Activated CD4-positive, alpha-beta T cell treated with anti-CD3 and anti-CD28 coated beads, Interleukin-2, Interleukin-4, amounts not matched to agents 100 ng/mL and 50 ng/mL, durations not matched to agents 16 hours and 8 hours (primary cell): ENCODE data around the gene TIPARP.
"Not testable (repeated sequence)": the region's sequence is repeated elsewhere in the genome, so short reads cannot be mapped to it uniquely, and the experiment has no call there.

ENCODE experiments used
- DNase-seq: peaks from one replicate; pipeline ENCODE4 v3.0.0-alpha.2; 2020; ENCODE audit warnings: low spot score

The TIPARP gene

GRCh38 chr3:156677536-156677935, 3.1 kb downstream of the TIPARP start:
- DNase-seq, result no peak

- DNase-seq, result no peak
These were observed 3.8 kb downstream of the TIPARP start for GRCh38 chr3:156678197-156678596.

GRCh38 chr3:156680243-156680914, 6.0 kb downstream of the TIPARP start:
- DNase-seq, result no peak

- DNase-seq, result no peak
These were observed 6.6 kb downstream of the TIPARP start for GRCh38 chr3:156681002-156681401.

GRCh38 chr3:156682501-156682900, 8.1 kb downstream of the TIPARP start:
- no peak for DNase-seq

- DNase-seq, result no peak
These were observed 8.6 kb downstream of the TIPARP start for GRCh38 chr3:156682963-156683362.

GRCh38 chr3:156685198-156685597, 10.8 kb downstream of the TIPARP start:
- no peak for DNase-seq

GRCh38 chr3:156685752-156686151, 11.4 kb downstream of the TIPARP start:
- DNase-seq, result no peak

GRCh38 chr3:156687023-156687422, 12.6 kb downstream of the TIPARP start:
- DNase-seq, result no peak

GRCh38 chr3:156688632-156689452, 14.5 kb downstream of the TIPARP start:
- no peak for DNase-seq

GRCh38 chr3:156689608-156690007, 15.2 kb downstream of the TIPARP start:
- no peak for DNase-seq

- DNase-seq, result no peak
These were observed 17.5 kb downstream of the TIPARP start for GRCh38 chr3:156691920-156692319.

GRCh38 chr3:156693166-156693565, 18.8 kb downstream of the TIPARP start:
- no peak for DNase-seq

- no peak for DNase-seq
These were observed 20.1 kb downstream of the TIPARP start for GRCh38 chr3:156694536-156694935.

- DNase-seq, result no peak
These were observed 28.0 kb downstream of the TIPARP start for GRCh38 chr3:156702367-156702766.

- DNase-seq, result no peak
These were observed 30.1 kb downstream of the TIPARP start for GRCh38 chr3:156704370-156705036.

- no peak for DNase-seq
These were observed 31.6 kb downstream of the TIPARP start for GRCh38 chr3:156705761-156706616.

GRCh38 chr3:156707588-156707987, 33.2 kb downstream of the TIPARP start:
- no peak for DNase-seq

- no peak for DNase-seq
These were observed 36.0 kb downstream of the TIPARP start for GRCh38 chr3:156710429-156710828.

- DNase-seq, result no peak
These were observed 36.7 kb downstream of the TIPARP start for GRCh38 chr3:156711113-156711512.

GRCh38 chr3:156711944-156712343, 37.6 kb downstream of the TIPARP start:
- not testable (repeated sequence) for DNase-seq
